GM04503 (cell line): ENCODE data around the gene TFB2M.

ENCODE experiments used
- DNase-seq: peaks from one replicate; pipeline ENCODE4 v3.0.0-alpha.2; 2012; ENCODE audit warnings: low read depth

The TFB2M gene

GRCh38 chr1:246513041-246513440 lies 53.0 kb downstream of the TFB2M start:
- DNase-seq, result no peak

- no peak for DNase-seq
Observed at GRCh38 chr1:246512635-246513034, 53.4 kb downstream of the TFB2M start.

- DNase-seq, result no peak
Observed at GRCh38 chr1:246512230-246512629, 53.8 kb downstream of the TFB2M start.

- no peak for DNase-seq
Observed at GRCh38 chr1:246511203-246511602, 54.9 kb downstream of the TFB2M start.

GRCh38 chr1:246510147-246511030 lies 55.7 kb downstream of the TFB2M start:
- no peak for DNase-seq

- no peak for DNase-seq
Observed at GRCh38 chr1:246508897-246509688, 57.0 kb downstream of the TFB2M start.

GRCh38 chr1:246506674-246507481 lies 59.2 kb downstream of the TFB2M start, which contains the start of gene SMYD3:
SMYD3 (minus strand) TSS chr1:246507279.
- no peak for DNase-seq

GRCh38 chr1:246506367-246506673 lies 59.7 kb downstream of the TFB2M start:
- no peak for DNase-seq

GRCh38 chr1:246503341-246503740 lies 62.7 kb downstream of the TFB2M start:
- DNase-seq, result no peak

GRCh38 chr1:246497331-246497915 lies 68.6 kb downstream of the TFB2M start:
- no peak for DNase-seq

GRCh38 chr1:246492611-246493245 lies 73.3 kb downstream of the TFB2M start:
- DNase-seq, result no peak

- DNase-seq, result no peak
Observed at GRCh38 chr1:246491551-246492053, 74.5 kb downstream of the TFB2M start.
